Activated CD4-positive, alpha-beta T cell treated with anti-CD3 and anti-CD28 coated beads for 1 hour (primary cell): ENCODE data around the gene GPR68.
"Not testable (repeated sequence)": the region's sequence is repeated elsewhere in the genome, so short reads cannot be mapped to it uniquely, and the experiment has no call there.

Source experiments
- DNase-seq: peaks from one replicate; pipeline ENCODE4 v3.0.0-alpha.2; 2020

GPR68 gene

GRCh38 chr14:91252871-91253794, 8.6 kb upstream of the GPR68 start:
- no peak for DNase-seq

- no peak for DNase-seq
Measured at GRCh38 chr14:91250912-91251311, 6.4 kb upstream of the GPR68 start.

GRCh38 chr14:91249841-91250616, 5.5 kb upstream of the GPR68 start:
- DNase-seq: no peak

- DNase-seq: peak; percentile 70
Measured at GRCh38 chr14:91246051-91246852, 1.7 kb upstream of the GPR68 start.

GRCh38 chr14:91245616-91246015, 1.1 kb upstream of the GPR68 start:
- DNase-seq: not testable (repeated sequence)

- peak; percentile 41 for DNase-seq
Measured at GRCh38 chr14:91245029-91245428, 525 bp upstream of the GPR68 start.

GRCh38 chr14:91243074-91243471, 1.4 kb downstream of the GPR68 start:
- DNase-seq: no peak

- DNase-seq: no peak
Measured at GRCh38 chr14:91242635-91243034, 1.9 kb downstream of the GPR68 start.

GRCh38 chr14:91241863-91242262, 2.6 kb downstream of the GPR68 start:
- DNase-seq: no peak

- no peak for DNase-seq
Measured at GRCh38 chr14:91238661-91239060, 5.8 kb downstream of the GPR68 start.

GRCh38 chr14:91238085-91238484, 6.4 kb downstream of the GPR68 start:
- no peak for DNase-seq

- no peak for DNase-seq
Measured at GRCh38 chr14:91237219-91237618, 7.3 kb downstream of the GPR68 start.

- no peak for DNase-seq
Measured at GRCh38 chr14:91235841-91236240, 8.7 kb downstream of the GPR68 start.

- DNase-seq: no peak
Measured at GRCh38 chr14:91234791-91235114, 9.8 kb downstream of the GPR68 start.

- no peak for DNase-seq
Measured at GRCh38 chr14:91233936-91234790, 10.3 kb downstream of the GPR68 start.

GRCh38 chr14:91232603-91233002, 11.9 kb downstream of the GPR68 start:
- no peak for DNase-seq

- no peak for DNase-seq
Measured at GRCh38 chr14:91232052-91232451, 12.5 kb downstream of the GPR68 start.

GRCh38 chr14:91231446-91231845, 13.1 kb downstream of the GPR68 start:
- DNase-seq: no peak

GRCh38 chr14:91230397-91231035, 14.0 kb downstream of the GPR68 start:
- no peak for DNase-seq

GRCh38 chr14:91229743-91230200, 14.7 kb downstream of the GPR68 start:
- no peak for DNase-seq

- no peak for DNase-seq
Measured at GRCh38 chr14:91229005-91229382, 15.5 kb downstream of the GPR68 start.
